HepG2 (cell line): ENCODE data around the gene ALOXE3. TPM values are rescaled to one million over a fixed set of nuclear protein-coding genes. Genes with fewer than 3 reads are reported as not detected.

Source experiments
- ARNT2 ChIP-seq: sonication (generic); formaldehyde crosslinking; IDR thresholded peaks from 2 replicates; pipeline ENCODE4 v1.8.0; 2022; ENCODE audit warnings: mild to moderate bottlenecking, low read depth, missing genetic modification reagents, moderate library complexity
- ESRRA ChIP-seq: sonication (generic); formaldehyde crosslinking; IDR thresholded peaks from 2 replicates; pipeline ENCODE4 v1.5.1; 2020; ENCODE audit warnings: mild to moderate bottlenecking, low read depth, missing genetic modification reagents
- HDAC2 ChIP-seq: sonication (generic); formaldehyde crosslinking; IDR thresholded peaks from 2 replicates; pipeline ENCODE4 v1.4.0; 2020; ENCODE audit warnings: missing genetic modification reagents
- HNRNPLL ChIP-seq: fragments of 200-400 bp; formaldehyde crosslinking; IDR thresholded peaks from 2 replicates; pipeline ENCODE4 v1.6.1; 2017; ENCODE audit warnings: mild to moderate bottlenecking, low read depth, low read length; ENCODE audit not compliant: poor library complexity, severe bottlenecking
- NFRKB ChIP-seq: fragments of 450-650 bp; IDR thresholded peaks from 2 replicates; pipeline ENCODE4 v1.6.1; 2017
- NR2F2 ChIP-seq: IDR thresholded peaks from 2 replicates; pipeline ENCODE4 v1.6.1; 2012; ENCODE audit warnings: low read depth, inconsistent platforms, borderline replicate concordance
- REL ChIP-seq: sonication (generic); formaldehyde crosslinking; conservative IDR thresholded peaks from 2 replicates; pipeline ENCODE4 v1.8.0; 2022; ENCODE audit warnings: mild to moderate bottlenecking, missing genetic modification reagents, moderate library complexity
- RXRB ChIP-seq: IDR thresholded peaks from 2 replicates; pipeline ENCODE4 v1.6.1; 2016; ENCODE audit warnings: borderline replicate concordance, missing genetic modification reagents, missing compliant biosample characterization
- SOX13 ChIP-seq, 3 experiments: fragments of 450-650 bp in 1 of 3; sonication (generic) in 1 of 3; formaldehyde crosslinking in 1 of 3; IDR thresholded peaks in 2 of 3; conservative IDR thresholded peaks in 1 of 3; 2 replicates each; pipeline versions ENCODE4 v1.5.0 to v1.6.1; 2016 to 2020; ENCODE audit warnings: antibody characterized with exemption in 1 of 3, mild to moderate bottlenecking in 1 of 3, missing compliant biosample characterization in 1 of 3, missing genetic modification reagents in 1 of 3, moderate library complexity in 1 of 3
- ZBTB38 ChIP-seq: sonication (generic); formaldehyde crosslinking; IDR thresholded peaks from 2 replicates; pipeline ENCODE4 v1.5.1; 2020; ENCODE audit warnings: mild to moderate bottlenecking, missing genetic modification reagents
- ZBTB7B ChIP-seq: sonication (generic); formaldehyde crosslinking; IDR thresholded peaks from 2 replicates; pipeline ENCODE4 v1.4.0; 2020; ENCODE audit warnings: missing genetic modification reagents
- ZC3H13 ChIP-seq: sonication (generic); formaldehyde crosslinking; IDR thresholded peaks from 2 replicates; pipeline ENCODE4 v1.8.1; 2023; ENCODE audit warnings: mild to moderate bottlenecking, missing genetic modification reagents, moderate library complexity
- ZNF367 ChIP-seq: sonication (generic); formaldehyde crosslinking; IDR thresholded peaks from 2 replicates; pipeline ENCODE4 v1.4.0; 2020; ENCODE audit warnings: missing genetic modification reagents, borderline replicate concordance
- ZNF549 ChIP-seq: sonication (generic); formaldehyde crosslinking; IDR thresholded peaks from 2 replicates; pipeline ENCODE4 v1.5.0; 2020; ENCODE audit warnings: missing genetic modification reagents
- ZNF598 ChIP-seq: sonication (generic); formaldehyde crosslinking; IDR thresholded peaks from 2 replicates; pipeline ENCODE4 v1.5.1; 2020; ENCODE audit warnings: mild to moderate bottlenecking, missing genetic modification reagents, borderline replicate concordance
- ZNF615 ChIP-seq: sonication (generic); formaldehyde crosslinking; IDR thresholded peaks from 2 replicates; pipeline ENCODE4 v1.5.0; 2020; ENCODE audit warnings: mild to moderate bottlenecking, missing genetic modification reagents, borderline replicate concordance
- ZNF672 ChIP-seq: sonication (generic); formaldehyde crosslinking; IDR thresholded peaks from 2 replicates; pipeline ENCODE4 v1.8.1; 2022; ENCODE audit warnings: missing genetic modification reagents
- ZNF772 ChIP-seq: sonication (generic); formaldehyde crosslinking; IDR thresholded peaks from 2 replicates; pipeline ENCODE4 v1.5.0; 2020; ENCODE audit warnings: mild to moderate bottlenecking, missing genetic modification reagents
- polyA plus RNA-seq, 8 experiments: library from polyadenylated mRNA; depleted of rRNA in 3 of 8; stranded (reverse) in 7 of 8; unstranded in 1 of 8; fragments of >200 nt; fragmentation: Illumina TruSeq in 4 of 8; extraction: Trizol in 4 of 8; gene quantifications; 2 replicates each; pipeline versions ENCODE4 v1.2.1 to v1.2.3, GENCODE V29; 2011 to 2016; ENCODE audit warnings: low read depth in 4 of 8, missing spikeins in 1 of 8, mixed read lengths in 1 of 8; ENCODE audit not compliant: insufficient read depth in 1 of 8
- total RNA-seq, 5 experiments: library from RNA; depleted of rRNA; stranded (reverse); fragments of >200 nt; fragmentation: Illumina TruSeq; extraction: Trizol; gene quantifications; 2 replicates each; pipeline ENCODE4 v1.2.3, GENCODE V29; 2016; ENCODE audit warnings: low read depth in 1 of 5
- TF ChIP-seq, protein P1 (sequence below): sonication (generic); formaldehyde crosslinking; IDR thresholded peaks from 2 replicates; pipeline ENCODE4 v1.4.0; 2020; ENCODE audit warnings: mild to moderate bottlenecking, missing genetic modification reagents
- TF ChIP-seq, protein P2 (sequence below): sonication (generic); formaldehyde crosslinking; conservative IDR thresholded peaks from 2 replicates; pipeline ENCODE4 v1.8.0; 2022; ENCODE audit warnings: low read depth, missing genetic modification reagents
- TF ChIP-seq, protein P3 (sequence below): sonication (generic); formaldehyde crosslinking; IDR thresholded peaks from 2 replicates; pipeline ENCODE4 v1.8.1; 2023; ENCODE audit warnings: mild to moderate bottlenecking, missing genetic modification reagents
- TF ChIP-seq, protein P4 (sequence below): sonication (generic); formaldehyde crosslinking; IDR thresholded peaks from 2 replicates; pipeline ENCODE4 v1.4.0; 2020; ENCODE audit warnings: missing genetic modification reagents, borderline replicate concordance

The ALOXE3 gene
- total and polyA plus RNA-seq, 2 of the 13 experiments (the other 11 are each of a cell fraction or from before 2014, with no cell fraction given), result 0.07 TPM; not detected in 1

DNA sequence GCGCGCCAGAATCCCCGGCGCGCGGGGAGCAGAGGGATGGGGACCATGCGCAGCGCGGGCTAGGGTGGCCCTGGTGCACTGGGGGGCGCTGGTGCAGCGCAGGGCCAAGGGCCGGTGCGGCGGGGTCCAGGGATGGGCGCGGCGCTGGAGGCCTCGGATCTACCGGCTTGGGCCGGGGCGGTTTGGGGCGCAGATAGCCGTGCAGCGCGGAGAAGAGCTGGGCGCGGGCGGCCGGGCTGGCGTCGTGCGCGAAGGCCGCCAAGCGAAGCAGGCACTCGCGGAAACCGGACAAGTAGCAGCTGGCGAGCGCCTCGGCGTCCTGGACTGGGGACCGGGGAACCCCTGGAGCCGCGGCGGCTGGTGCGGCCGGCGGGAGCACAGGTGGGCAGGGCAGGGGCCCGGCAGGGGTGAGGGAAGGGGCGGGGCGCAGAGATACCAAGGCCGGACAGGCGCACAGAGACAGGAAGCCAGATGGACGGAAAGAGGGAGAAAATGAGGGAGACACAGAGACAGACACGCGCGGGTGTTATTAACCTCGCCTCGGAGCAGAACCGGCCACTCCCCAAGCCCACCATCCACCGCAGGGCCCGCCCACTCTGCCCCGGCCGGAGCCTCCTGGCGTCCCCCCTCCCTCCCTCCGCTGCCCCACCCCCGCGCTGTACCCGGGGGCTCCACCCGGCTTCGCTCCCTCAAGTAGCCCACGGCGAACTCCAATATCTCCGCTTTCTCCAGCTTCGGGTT lies 3.5 kb upstream of the ALOXE3 start (continued):
- TF ChIP-seq NFRKB (no peak), ZNF772 (CRISPR knock-in tag) (no peak; the same call in 1 of the 2 replicates), ZC3H13 (0 out of 2 replicates have a peak, but pooled peaks have one; percentile 31), HNRNPLL (peak; percentile 56), NR2F2 (no peak), REL (CRISPR knock-in tag) (peak; percentile 40; the same call in 1 of the 2 replicates), ZNF598 (CRISPR knock-in tag) (peak; percentile 44; the same call in 1 of the 2 replicates), ARNT2 (peak; percentile 29; the same call in 1 of the 2 replicates), ESRRA (CRISPR knock-in tag) (peak; percentile 30; the same call in 1 of the 2 replicates), ZNF549 (CRISPR knock-in tag) (no peak), ZBTB7B (CRISPR knock-in tag) (0 out of 2 replicates have a peak, but pooled peaks have one; percentile 40), HDAC2 (CRISPR knock-in tag) (peak; percentile 31; the same call in 1 of the 2 replicates), ZNF615 (CRISPR knock-in tag) (no peak), SOX13 (IDR thresholded peaks at IDR 0.05) (no peak), SOX13 (CRISPR knock-in tag; conservative IDR thresholded peaks at IDR 0.05 in 1 of 2, IDR thresholded peaks at IDR 0.05 in 1 of 2) (no peak), ZBTB38 (CRISPR knock-in tag) (peak; percentile 69), ZNF672 (0 out of 2 replicates have a peak, but pooled peaks have one; percentile 41), ZNF367 (CRISPR knock-in tag) (no peak), RXRB (CRISPR knock-in tag) (0 out of 2 replicates have a peak, but pooled peaks have one; percentile 13)
- TF ChIP-seq, protein P1, sequence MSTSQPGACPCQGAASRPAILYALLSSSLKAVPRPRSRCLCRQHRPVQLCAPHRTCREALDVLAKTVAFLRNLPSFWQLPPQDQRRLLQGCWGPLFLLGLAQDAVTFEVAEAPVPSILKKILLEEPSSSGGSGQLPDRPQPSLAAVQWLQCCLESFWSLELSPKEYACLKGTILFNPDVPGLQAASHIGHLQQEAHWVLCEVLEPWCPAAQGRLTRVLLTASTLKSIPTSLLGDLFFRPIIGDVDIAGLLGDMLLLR (CRISPR knock-in tag), result 0 out of 2 replicates have a peak, but pooled peaks have one; percentile 54
- TF ChIP-seq, protein P2, sequence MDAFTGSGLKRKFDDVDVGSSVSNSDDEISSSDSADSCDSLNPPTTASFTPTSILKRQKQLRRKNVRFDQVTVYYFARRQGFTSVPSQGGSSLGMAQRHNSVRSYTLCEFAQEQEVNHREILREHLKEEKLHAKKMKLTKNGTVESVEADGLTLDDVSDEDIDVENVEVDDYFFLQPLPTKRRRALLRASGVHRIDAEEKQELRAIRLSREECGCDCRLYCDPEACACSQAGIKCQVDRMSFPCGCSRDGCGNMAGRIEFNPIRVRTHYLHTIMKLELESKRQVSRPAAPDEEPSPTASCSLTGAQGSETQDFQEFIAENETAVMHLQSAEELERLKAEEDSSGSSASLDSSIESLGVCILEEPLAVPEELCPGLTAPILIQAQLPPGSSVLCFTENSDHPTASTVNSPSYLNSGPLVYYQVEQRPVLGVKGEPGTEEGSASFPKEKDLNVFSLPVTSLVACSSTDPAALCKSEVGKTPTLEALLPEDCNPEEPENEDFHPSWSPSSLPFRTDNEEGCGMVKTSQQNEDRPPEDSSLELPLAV (CRISPR knock-in tag), result no peak
- TF ChIP-seq, protein P3, sequence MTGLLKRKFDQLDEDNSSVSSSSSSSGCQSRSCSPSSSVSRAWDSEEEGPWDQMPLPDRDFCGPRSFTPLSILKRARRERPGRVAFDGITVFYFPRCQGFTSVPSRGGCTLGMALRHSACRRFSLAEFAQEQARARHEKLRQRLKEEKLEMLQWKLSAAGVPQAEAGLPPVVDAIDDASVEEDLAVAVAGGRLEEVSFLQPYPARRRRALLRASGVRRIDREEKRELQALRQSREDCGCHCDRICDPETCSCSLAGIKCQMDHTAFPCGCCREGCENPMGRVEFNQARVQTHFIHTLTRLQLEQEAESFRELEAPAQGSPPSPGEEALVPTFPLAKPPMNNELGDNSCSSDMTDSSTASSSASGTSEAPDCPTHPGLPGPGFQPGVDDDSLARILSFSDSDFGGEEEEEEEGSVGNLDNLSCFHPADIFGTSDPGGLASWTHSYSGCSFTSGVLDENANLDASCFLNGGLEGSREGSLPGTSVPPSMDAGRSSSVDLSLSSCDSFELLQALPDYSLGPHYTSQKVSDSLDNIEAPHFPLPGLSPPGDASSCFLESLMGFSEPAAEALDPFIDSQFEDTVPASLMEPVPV (CRISPR knock-in tag), result peak; percentile 73; the same call in 1 of the 2 replicates
- TF ChIP-seq, protein P4, sequence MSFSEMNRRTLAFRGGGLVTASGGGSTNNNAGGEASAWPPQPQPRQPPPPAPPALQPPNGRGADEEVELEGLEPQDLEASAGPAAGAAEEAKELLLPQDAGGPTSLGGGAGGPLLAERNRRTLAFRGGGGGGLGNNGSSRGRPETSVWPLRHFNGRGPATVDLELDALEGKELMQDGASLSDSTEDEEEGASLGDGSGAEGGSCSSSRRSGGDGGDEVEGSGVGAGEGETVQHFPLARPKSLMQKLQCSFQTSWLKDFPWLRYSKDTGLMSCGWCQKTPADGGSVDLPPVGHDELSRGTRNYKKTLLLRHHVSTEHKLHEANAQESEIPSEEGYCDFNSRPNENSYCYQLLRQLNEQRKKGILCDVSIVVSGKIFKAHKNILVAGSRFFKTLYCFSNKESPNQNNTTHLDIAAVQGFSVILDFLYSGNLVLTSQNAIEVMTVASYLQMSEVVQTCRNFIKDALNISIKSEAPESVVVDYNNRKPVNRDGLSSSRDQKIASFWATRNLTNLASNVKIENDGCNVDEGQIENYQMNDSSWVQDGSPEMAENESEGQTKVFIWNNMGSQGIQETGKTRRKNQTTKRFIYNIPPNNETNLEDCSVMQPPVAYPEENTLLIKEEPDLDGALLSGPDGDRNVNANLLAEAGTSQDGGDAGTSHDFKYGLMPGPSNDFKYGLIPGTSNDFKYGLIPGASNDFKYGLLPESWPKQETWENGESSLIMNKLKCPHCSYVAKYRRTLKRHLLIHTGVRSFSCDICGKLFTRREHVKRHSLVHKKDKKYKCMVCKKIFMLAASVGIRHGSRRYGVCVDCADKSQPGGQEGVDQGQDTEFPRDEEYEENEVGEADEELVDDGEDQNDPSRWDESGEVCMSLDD (CRISPR knock-in tag), result peak; percentile 82
